CD4-positive, alpha-beta T cell treated with Interleukin-2 at 100 ng/mL for 4 hours (primary cell): ENCODE data around the gene WWOX.

Experiments used
- DNase-seq: peaks from one replicate; pipeline ENCODE4 v3.0.0-alpha.2; 2020; ENCODE audit warnings: low spot score

The WWOX gene

GRCh38 chr16:78957317-78958100 is 858.1 kb downstream of the WWOX start:
- peak; percentile 45 for DNase-seq

GRCh38 chr16:78961464-78961863 is 862.0 kb downstream of the WWOX start:
- no peak for DNase-seq

DNA sequence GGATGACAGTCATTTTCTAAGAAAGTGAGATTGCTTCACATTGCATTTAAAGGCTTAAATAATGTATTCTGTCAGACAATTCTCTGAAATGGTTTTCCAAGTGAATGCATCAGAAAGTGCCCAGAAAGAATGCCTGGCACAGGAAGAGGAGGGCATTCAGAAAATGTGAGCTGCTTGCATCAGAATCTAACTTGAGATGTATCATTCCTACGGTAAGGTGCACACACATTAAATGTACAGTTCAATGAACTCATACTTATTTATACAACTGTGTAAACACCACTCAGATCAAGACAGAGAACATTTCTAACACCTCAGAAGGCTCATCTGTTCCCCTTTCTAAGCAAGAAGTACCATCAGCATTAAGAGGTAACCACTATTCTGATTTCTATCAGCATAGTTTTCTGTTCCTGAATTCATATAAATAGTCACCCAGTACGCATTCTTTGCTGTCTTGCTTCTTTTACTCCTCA is 863.0 kb downstream of the WWOX start:
- peak; percentile 7 for DNase-seq

DNA sequence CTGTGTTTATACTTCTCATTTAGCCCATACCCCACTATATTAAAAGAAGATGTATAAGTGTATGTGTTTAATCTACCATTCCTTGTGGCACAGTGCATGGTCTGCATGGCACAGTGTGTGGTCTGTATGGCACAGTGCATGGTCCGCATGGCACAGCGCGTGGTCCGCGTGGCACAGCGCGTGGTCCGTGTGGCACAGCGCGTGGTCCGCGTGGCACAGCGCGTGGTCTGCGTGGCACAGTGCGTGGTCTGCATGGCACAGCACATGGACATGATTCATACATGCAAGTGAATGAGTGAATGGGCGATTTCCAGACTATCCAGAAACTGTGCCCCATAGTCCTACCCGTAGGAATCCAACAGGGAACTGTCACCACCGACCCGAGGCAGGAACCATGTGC is 868.5 kb downstream of the WWOX start:
- no peak for DNase-seq

DNA sequence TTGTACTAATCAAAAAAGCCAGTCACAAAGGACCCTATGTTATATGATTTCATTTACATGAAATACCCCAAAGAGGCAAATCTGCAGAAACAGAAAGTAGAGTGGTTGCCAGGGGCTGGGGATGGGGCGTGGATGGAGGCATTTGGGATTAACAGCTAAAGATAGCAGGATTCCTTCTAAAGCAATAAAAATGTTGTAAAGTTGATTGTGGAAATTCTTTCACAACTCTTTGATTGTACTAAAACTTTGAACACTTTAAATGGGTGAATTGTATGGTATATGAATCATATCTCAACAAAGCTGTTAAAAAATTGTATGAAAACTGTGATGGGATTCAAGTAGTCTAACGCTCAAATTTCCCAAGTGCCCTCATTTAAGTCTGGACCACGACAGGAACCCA is 870.3 kb downstream of the WWOX start:
- no peak for DNase-seq

DNA sequence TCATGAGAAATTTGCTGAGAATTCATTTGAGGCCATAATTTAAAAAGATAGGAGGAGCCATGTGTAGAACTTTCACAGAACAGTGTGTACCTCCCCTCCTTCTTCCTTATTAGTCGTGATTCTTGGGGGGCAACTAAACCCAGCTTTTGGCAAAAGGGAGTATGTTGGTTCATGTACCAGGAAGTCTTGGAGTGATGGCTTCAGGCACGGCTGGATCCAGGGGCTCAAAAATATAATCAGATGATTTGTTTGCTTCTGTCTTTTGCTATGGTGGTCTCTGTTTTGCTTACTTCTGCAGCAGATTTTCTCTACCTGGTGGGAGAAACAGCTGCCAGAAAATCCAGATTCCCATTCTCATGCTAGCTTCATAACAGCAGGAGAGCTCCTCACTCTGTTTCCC is 871.2 kb downstream of the WWOX start:
- no peak for DNase-seq

DNA sequence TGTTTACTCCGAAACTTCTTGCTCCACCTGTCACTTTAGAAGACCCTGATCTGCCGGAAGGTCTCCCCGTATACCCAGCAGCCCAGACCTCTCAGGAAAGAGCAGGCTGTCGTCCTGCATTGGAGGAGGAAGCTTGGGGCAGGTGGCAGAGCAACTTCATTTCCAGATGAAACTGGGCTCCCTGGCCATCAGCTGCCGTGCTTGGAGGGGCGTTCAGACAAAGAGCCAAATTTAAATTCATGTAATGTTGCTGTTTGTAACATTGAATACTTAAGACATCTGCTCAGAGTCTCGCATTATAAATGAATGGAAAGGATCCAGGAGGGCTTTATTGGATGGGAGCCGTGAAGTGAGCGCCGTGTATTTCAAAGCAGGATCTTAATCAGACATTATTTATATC is 872.6 kb downstream of the WWOX start:
- DNase-seq: no peak

- DNase-seq: no peak
These were observed 873.5 kb downstream of the WWOX start for GRCh38 chr16:78972986-78973385.

- no peak for DNase-seq
These were observed 876.8 kb downstream of the WWOX start for GRCh38 chr16:78976212-78976611.

DNA sequence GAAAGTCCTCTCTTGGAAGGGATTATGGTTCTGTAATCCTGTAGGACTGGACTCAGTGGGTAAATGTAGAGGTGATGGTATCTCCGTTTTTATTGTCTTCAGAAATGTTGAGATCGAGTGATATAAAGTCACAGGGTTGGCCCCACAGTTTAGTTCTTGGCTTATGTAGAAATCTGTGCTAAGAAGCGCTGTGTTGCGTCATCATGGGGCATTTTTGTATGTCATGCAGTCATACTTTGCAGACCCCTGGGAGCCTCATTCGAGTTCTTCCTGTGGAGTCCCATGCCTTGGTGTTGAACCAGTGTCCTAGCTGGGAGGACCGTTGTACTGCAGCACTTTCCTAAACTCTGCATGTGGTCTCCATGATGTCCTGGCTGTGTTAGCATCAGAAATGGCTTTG is 881.4 kb downstream of the WWOX start:
- DNase-seq: no peak

DNA sequence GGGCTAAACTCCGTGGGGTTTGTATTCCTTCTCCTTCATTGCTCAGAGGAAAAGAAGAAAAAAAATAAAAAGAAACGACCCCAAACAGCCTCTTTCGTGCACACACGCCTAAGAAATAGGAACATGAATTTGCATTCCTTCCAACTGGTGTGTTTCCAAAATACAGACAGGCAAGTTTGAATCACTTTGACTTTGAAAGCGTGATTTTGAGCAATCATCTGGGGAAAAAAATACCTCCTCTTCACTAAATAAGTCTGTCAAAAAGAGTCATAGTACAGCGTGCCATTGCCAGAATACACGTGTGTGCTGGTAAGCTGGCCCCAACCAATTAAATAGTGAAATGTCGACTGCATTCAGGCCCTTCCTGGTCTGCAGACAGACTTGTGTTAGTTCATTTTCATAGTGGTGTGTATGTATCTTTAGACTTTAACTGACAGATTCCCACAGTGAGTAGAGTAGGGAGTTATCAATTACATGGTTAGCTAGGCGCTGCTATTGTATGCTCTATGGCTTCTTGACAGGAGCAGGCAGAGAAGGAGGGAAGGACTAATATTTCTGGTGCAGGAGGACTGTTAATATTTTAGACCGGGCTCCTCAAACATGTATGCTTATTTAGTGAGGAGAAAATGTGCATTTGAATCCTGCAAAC is 882.8 kb downstream of the WWOX start:
- no peak for DNase-seq

DNA sequence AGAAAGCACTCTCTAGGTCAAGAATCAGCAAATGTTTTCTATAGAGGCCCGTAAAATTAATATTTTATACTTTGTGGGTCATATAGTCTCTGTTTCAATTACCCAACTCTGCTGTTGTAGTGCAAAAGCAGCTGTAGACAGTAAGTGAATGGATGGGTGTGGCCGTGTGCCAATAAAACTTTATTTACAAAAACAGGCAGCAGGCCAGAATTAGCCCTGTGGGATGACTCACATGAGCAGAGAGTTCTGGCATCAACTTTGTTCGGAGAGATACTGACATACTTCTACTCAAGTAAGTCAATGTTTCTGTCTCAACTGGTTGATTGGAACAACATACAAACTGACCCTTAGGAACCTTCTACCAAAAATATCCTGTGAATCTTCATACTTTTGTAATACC is 884.9 kb downstream of the WWOX start:
- no peak for DNase-seq

DNA sequence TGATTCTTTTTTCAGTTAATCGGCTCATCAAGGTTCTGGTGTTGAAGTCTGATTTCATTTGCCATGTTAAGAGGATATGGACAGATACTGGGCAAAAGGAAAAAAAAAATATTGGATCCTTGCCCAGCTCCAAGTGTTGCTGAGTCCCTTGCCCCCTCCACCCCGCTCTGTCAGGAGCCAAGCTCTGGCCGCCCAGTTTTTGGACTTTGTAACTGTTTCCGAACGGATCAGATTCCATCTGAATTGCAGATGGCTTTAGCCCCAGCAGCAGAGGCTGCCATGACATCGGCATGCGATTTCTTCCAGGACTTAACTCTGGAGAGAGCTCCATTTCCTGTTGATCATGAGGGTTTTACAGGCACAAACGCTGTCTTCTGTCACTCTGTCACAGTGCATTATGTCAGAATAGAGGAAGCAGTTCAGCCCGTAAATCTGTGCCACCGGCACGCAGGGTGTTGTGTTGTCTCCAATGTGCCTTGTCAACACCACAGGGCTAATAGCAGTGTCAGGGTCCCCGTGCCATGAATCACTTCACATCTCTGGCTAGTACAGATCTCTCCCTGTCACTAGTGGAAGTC is 885.5 kb downstream of the WWOX start:
- DNase-seq: no peak

GRCh38 chr16:78985716-78986605 is 886.5 kb downstream of the WWOX start:
- DNase-seq: no peak

DNA sequence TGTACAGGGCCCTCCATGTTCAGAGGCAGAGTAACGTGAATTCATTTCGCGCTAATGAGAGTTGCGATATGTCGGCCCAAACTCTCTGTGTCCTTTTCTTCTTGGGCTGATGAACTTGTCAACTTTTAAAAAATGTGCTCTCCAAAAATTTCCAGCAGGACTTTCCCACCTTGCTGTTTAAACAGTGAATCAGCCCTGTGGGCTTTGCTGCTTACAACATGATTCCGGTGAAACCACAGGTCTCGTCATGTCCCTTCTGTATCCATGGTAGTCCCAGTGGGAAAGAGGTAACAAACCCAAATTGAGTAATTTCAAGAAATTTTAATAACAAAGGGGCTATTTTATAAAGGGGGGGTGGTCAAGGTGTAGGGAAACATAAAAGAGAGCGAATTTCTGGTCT is 888.2 kb downstream of the WWOX start:
- no peak for DNase-seq

DNA sequence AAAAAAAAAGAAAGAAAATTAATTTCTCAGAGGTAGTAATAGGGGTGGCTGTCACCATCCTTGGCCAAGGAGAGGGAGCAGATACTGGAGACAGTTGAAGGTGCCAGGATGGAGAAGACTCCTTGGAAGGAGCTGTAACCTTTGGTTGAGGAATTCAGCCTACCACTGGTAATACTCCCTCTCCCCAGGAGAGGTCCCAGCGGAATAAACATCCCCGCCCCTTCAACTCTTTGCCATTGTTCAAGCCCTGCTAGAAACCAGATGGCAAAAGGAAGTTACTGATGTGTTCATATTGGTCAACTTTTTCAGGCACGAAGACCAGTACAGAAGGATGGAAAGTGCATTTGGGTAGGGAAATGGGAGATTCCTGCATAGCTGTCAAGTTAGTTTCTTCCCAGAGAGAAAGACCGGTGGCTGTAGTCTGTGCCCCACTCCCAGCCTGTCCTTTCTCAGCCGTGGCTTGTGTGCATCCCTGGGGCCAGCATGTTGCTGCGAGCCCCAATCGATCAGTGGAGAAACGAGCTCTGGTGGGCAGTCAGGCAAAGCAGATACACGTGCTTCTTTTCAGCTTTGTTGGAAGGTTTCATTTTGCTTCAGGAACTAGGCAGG is 889.0 kb downstream of the WWOX start:
- DNase-seq: no peak

DNA sequence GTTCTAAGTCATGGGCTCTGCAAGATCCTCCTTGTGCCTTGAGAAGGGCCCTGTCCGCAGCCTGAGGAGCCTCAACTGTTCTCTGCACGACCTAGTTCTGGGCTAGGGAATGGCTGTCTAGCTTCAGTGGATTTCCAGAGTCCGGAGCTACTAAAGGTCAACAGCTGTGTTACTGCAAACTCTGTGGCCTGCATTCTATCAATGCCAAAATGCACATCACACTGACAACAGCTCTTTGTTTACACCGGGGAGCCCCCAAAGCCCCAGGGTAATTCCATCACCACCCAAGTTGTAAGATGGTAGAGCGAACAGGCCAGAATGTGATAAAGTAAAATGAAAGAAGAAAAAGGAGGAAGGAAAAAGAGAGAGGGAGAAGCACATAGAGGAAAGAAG is 890.9 kb downstream of the WWOX start:
- DNase-seq: no peak

DNA sequence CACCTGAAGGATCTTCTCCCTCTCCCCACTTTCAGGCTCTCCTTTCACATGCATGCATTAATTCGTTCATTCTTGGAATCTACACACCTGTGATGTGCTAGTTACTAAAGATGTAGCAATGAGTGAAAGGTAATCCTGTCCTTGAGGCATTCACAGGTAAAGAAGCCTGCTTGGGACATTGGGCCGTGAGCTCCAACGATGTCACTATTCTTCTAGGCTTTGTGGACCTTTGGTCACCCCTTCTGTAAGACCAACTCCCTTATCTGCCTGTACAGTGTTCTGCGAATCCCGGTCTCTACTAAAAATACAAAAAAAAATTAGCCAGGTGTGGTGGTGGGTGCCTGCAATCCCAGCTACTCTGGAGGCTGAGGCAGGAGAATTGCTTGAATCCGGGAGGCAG is 892.5 kb downstream of the WWOX start:
- DNase-seq: no peak

- no peak for DNase-seq
These were observed 893.9 kb downstream of the WWOX start for GRCh38 chr16:78993346-78993745.

DNA sequence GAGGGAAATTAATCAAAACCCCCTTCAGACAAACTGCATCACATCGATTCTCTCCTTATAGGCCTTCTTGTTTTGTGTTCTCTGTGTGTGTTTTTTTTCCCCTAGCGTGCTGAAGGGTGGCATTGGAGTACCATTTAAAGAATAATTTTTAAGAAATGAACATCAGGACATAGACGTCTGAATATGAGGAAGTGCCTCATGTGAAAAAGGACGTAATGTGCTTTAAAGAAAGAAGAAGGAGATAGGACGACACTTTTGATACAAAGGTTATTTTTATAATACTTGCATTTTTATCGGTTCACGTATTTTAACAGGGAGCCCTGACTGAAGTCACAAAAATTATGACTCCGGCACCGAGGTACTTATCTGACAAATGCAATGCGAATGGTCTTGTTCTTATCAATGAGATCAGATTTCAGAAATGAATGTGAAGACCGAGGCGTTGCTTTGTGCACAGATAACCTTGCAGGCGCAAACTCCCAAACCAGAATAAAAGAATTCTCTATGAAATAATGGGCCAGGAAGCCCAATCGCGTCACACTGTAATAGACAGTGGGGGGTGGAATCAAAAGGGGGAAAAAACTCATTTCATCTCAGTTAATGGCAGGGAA is 894.8 kb downstream of the WWOX start:
- DNase-seq: no peak

DNA sequence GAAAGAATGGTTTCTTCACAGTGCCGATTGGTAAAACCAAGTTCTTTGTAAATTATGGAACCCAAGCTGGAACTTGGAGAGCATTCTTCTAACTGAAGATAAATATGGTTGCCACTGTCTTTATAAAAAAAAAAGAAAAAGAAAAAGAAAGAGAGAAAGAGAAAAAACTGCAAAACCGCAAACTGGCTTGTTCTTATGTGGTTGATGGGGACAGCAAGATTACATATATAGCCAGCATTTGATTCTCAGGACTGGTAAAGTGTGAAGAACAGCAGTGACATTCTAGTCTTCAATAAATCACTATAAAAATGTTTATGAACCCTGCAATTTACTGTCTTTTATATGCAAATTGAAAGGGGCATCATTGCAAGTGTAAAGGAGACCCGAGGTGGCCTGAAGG is 896.0 kb downstream of the WWOX start:
- DNase-seq: no peak

GRCh38 chr16:78996790-78997189 is 897.3 kb downstream of the WWOX start:
- DNase-seq: no peak
